Neural cell (in vitro differentiated cells): ENCODE data around the gene OR8I2. TPM values are rescaled to one million over a fixed set of nuclear protein-coding genes. Genes with fewer than 3 reads are reported as not detected.

Experiments
- H2AFZ ChIP-seq: fragments of 200-600, 300-800 bp; sonication (generic), shearing (Covaris generic); 2 replicates; pipeline ENCODE4 v1.6.0; 2014; ENCODE audit warnings: low read depth, mild to moderate bottlenecking, antibody characterized with exemption, low read length, moderate library complexity
- H3F3A ChIP-seq: fragments of 200-600 bp; shearing (Covaris generic); 2 replicates; pipeline ENCODE4 v1.6.1; 2016; ENCODE audit warnings: mild to moderate bottlenecking, moderate library complexity, mixed read lengths, antibody characterized with exemption, low read length; ENCODE audit not compliant: insufficient read depth, poor library complexity, severe bottlenecking
- H3K27ac ChIP-seq: fragments of 200-600, 300-800 bp; sonication (generic), shearing (Covaris generic); 2 replicates; pipeline ENCODE4 v1.5.1; 2014; ENCODE audit warnings: mild to moderate bottlenecking, low read length, moderate library complexity
- H3K27me3 ChIP-seq: fragments of 300-800, 200-600 bp; sonication (generic), shearing (Covaris generic); 2 replicates; pipeline ENCODE4 v1.6.0; 2014; ENCODE audit warnings: mild to moderate bottlenecking, low read depth, low read length, moderate library complexity; ENCODE audit not compliant: insufficient read depth
- H3K36me3 ChIP-seq: fragments of 300-800, 200-600 bp; sonication (generic), shearing (Covaris generic); 2 replicates; pipeline ENCODE4 v1.5.1; 2014; ENCODE audit warnings: mild to moderate bottlenecking, antibody characterized with exemption, low read length, moderate library complexity; ENCODE audit not compliant: insufficient read depth
- H3K4me2 ChIP-seq: fragments of 300-800, 200-600 bp; sonication (generic), shearing (Covaris generic); 2 replicates; pipeline ENCODE4 v1.6.0; 2014; ENCODE audit warnings: mild to moderate bottlenecking, low read length
- H3K4me3 ChIP-seq: fragments of 300-800, 200-600 bp; sonication (generic), shearing (Covaris generic); 2 replicates; pipeline ENCODE4 v1.5.1; 2014; ENCODE audit warnings: mild to moderate bottlenecking, low read length, moderate library complexity
- H3K79me2 ChIP-seq: fragments of 200-600 bp; shearing (Covaris generic); replicated peaks from 2 replicates; pipeline ENCODE4 v1.6.0; 2014; ENCODE audit warnings: mild to moderate bottlenecking, low read length, moderate library complexity; ENCODE audit not compliant: insufficient read depth
- H3K9ac ChIP-seq: fragments of 300-800, 200-600 bp; sonication (generic), shearing (Covaris generic); 2 replicates; pipeline ENCODE4 v1.6.1; 2016; ENCODE audit warnings: mild to moderate bottlenecking, low read length, mixed read lengths
- H3K9me2 ChIP-seq: fragments of 200-600 bp; shearing (Covaris generic); 2 replicates; pipeline ENCODE4 v1.6.1; 2016; ENCODE audit warnings: mild to moderate bottlenecking, low read length, mixed read lengths; ENCODE audit not compliant: insufficient read depth
- H3K9me3 ChIP-seq: fragments of 200-600, 300-800 bp; sonication (generic), shearing (Covaris generic); 2 replicates; pipeline ENCODE4 v1.6.1; 2016; ENCODE audit warnings: mild to moderate bottlenecking, mixed run types, low read length, moderate library complexity, mixed read lengths
- H4K20me1 ChIP-seq: fragments of 200-600 bp; shearing (Covaris generic); 2 replicates; pipeline ENCODE4 v1.6.1; 2016; ENCODE audit warnings: mild to moderate bottlenecking, mixed run types; ENCODE audit not compliant: insufficient read depth
- EP300 ChIP-seq: fragments of 450-650 bp; conservative IDR thresholded peaks from 2 replicates; pipeline ENCODE4 v1.6.1; 2014; ENCODE audit warnings: antibody characterized with exemption, mild to moderate bottlenecking, moderate library complexity; ENCODE audit not compliant: poor library complexity, severe bottlenecking
- EZH2 ChIP-seq: fragments of 200-600, 300-800 bp; shearing (Covaris generic), sonication (generic); IDR thresholded peaks from 2 replicates; pipeline ENCODE4 v1.6.1; 2014; ENCODE audit warnings: antibody characterized with exemption, low read length, borderline replicate concordance, mild to moderate bottlenecking; ENCODE audit not compliant: insufficient read depth, poor library complexity, severe bottlenecking
- MXI1 ChIP-seq: fragments of 450-650 bp; conservative IDR thresholded peaks from 2 replicates; pipeline ENCODE4 v1.6.1; 2014; ENCODE audit warnings: antibody characterized with exemption, mild to moderate bottlenecking; ENCODE audit not compliant: poor library complexity, severe bottlenecking
- POLR2AphosphoS5 ChIP-seq: IDR thresholded peaks from 2 replicates; pipeline ENCODE4 v1.6.1; 2012
- RAD21 ChIP-seq: fragments of 450-650 bp; conservative IDR thresholded peaks from 2 replicates; pipeline ENCODE4 v1.6.1; 2014; ENCODE audit warnings: antibody characterized with exemption, mild to moderate bottlenecking, moderate library complexity
- SMC3 ChIP-seq: fragments of 450-650 bp; conservative IDR thresholded peaks from 2 replicates; pipeline ENCODE4 v1.6.1; 2014; ENCODE audit warnings: antibody characterized with exemption, mild to moderate bottlenecking, moderate library complexity; ENCODE audit not compliant: poor library complexity
- TAF1 ChIP-seq: IDR thresholded peaks from 2 replicates; pipeline ENCODE4 v1.6.1; 2012; ENCODE audit warnings: low read depth
- polyA plus RNA-seq: library from polyadenylated mRNA; depleted of rRNA; stranded (reverse); fragments of >200 nt; gene quantifications from 2 replicates; pipeline ENCODE4 v1.2.3, GENCODE V29; 2014
- TF ChIP-seq, protein P1 (sequence below): fragments of 450-650 bp; IDR thresholded peaks from 2 replicates; pipeline ENCODE4 v1.5.1; 2014; ENCODE audit warnings: antibody characterized with exemption, mild to moderate bottlenecking, moderate library complexity; ENCODE audit not compliant: poor library complexity, severe bottlenecking
- TF ChIP-seq, protein P2 (sequence below): IDR thresholded peaks from 2 replicates; pipeline ENCODE4 v1.6.1; 2012; ENCODE audit warnings: borderline replicate concordance

OR8I2 gene
- polyA plus RNA-seq, 1 donor from 2014 or later: not detected

DNA sequence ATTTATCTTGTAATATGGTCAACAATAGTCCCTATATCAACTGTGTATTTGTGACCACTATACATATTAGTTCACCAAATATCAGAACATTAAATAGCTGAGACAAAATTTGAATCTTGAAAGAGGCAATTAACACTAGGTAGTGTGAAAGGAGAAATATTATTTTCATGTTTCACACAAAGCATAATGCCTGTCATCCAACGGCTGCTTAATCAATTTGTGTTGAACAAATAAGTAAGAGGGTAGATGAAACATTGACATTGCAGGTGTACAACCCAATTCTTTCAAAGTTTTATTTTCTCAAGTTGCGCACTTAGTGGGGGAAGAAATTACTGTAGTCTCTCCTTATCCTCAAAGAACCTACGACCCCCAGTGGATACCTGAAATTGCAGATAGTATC is 3.4 kb upstream of the OR8I2 start:
- Histone ChIP-seq H3K4me2 (no peak overlapping the region), H3K79me2 (no peaks in the 10 kb centered on the region), H3F3A (no peaks in the 10 kb centered on the region), H4K20me1 (no peaks in the 10 kb centered on the region), H3K27ac (no peak overlapping the region), H3K9me2 (no peaks in the 10 kb centered on the region), H2AFZ (no peak overlapping the region), H3K36me3 (no peaks in the 10 kb centered on the region), H3K9me3 (no peaks in the 10 kb centered on the region), H3K9ac (no peak overlapping the region), H3K27me3 (no peaks in the 10 kb centered on the region), H3K4me3 (no peak overlapping the region)
- peak; percentile 56 for TF ChIP-seq RAD21
- TF ChIP-seq SMC3: no peak
- TF ChIP-seq, protein P1, sequence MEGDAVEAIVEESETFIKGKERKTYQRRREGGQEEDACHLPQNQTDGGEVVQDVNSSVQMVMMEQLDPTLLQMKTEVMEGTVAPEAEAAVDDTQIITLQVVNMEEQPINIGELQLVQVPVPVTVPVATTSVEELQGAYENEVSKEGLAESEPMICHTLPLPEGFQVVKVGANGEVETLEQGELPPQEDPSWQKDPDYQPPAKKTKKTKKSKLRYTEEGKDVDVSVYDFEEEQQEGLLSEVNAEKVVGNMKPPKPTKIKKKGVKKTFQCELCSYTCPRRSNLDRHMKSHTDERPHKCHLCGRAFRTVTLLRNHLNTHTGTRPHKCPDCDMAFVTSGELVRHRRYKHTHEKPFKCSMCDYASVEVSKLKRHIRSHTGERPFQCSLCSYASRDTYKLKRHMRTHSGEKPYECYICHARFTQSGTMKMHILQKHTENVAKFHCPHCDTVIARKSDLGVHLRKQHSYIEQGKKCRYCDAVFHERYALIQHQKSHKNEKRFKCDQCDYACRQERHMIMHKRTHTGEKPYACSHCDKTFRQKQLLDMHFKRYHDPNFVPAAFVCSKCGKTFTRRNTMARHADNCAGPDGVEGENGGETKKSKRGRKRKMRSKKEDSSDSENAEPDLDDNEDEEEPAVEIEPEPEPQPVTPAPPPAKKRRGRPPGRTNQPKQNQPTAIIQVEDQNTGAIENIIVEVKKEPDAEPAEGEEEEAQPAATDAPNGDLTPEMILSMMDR: peak; percentile 47

DNA sequence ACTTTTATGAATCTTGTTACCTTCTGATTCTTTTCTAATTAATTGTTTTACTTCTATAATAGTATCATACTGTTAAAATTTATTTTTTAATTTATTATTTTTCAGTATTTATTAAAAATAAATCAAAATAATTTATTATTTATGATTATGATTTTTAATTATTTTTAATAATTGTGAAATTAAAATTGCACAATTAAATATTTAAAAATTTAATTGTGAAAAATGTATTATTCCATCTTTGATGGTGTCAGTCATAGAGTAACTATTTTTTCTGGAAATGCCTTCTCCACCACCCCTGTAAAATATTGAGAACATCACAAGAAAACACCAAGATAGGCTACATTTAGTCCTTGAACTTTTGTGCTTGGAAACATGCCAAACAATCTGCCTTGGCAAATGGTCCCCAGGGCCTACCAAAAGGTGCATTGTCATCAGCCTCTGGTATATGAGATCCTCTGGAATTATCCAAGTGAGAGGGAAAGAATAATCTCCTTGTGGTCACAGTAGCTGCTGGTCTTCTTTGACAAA is 10.2 kb downstream of the OR8I2 start, which contains the start of gene OR8H2:
Gene OR8H2 (plus strand): TSS at position 478 of the 528 bp plus-strand sequence. CDS start 1,356 bp downstream, outside the sequence.
- H3F3A ChIP-seq: no peaks in the 10 kb centered on the region
- no peaks in the 10 kb centered on the region for H4K20me1 ChIP-seq
- H2AFZ ChIP-seq: no peak within 1 kb of the TSS
- H3K4me2 ChIP-seq: no peak within 1 kb of the TSS
- no peaks in the 10 kb centered on the region for H3K36me3 ChIP-seq
- H3K9me3 ChIP-seq: no peaks in the 10 kb centered on the region
- H3K4me3 ChIP-seq: no peak within 1 kb of the TSS
- no peak within 1 kb of the TSS for H3K27ac ChIP-seq
- no peaks in the 10 kb centered on the region for H3K27me3 ChIP-seq
- H3K9ac ChIP-seq: no peak within 1 kb of the TSS
- TF ChIP-seq POLR2AphosphoS5 (no peak), TAF1 (no peak), MXI1 (no peak), EZH2 (no peak), EP300 (no peak), SMC3 (no peak), RAD21 (no peak)
- TF ChIP-seq, protein P2, sequence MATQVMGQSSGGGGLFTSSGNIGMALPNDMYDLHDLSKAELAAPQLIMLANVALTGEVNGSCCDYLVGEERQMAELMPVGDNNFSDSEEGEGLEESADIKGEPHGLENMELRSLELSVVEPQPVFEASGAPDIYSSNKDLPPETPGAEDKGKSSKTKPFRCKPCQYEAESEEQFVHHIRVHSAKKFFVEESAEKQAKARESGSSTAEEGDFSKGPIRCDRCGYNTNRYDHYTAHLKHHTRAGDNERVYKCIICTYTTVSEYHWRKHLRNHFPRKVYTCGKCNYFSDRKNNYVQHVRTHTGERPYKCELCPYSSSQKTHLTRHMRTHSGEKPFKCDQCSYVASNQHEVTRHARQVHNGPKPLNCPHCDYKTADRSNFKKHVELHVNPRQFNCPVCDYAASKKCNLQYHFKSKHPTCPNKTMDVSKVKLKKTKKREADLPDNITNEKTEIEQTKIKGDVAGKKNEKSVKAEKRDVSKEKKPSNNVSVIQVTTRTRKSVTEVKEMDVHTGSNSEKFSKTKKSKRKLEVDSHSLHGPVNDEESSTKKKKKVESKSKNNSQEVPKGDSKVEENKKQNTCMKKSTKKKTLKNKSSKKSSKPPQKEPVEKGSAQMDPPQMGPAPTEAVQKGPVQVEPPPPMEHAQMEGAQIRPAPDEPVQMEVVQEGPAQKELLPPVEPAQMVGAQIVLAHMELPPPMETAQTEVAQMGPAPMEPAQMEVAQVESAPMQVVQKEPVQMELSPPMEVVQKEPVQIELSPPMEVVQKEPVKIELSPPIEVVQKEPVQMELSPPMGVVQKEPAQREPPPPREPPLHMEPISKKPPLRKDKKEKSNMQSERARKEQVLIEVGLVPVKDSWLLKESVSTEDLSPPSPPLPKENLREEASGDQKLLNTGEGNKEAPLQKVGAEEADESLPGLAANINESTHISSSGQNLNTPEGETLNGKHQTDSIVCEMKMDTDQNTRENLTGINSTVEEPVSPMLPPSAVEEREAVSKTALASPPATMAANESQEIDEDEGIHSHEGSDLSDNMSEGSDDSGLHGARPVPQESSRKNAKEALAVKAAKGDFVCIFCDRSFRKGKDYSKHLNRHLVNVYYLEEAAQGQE: no peak
- TF ChIP-seq, protein P1: no peak
- H3K9me2 ChIP-seq: no peaks in the 10 kb centered on the region
- H3K79me2 ChIP-seq: no peaks in the 10 kb centered on the region
